GM21619 (cell line): Measurements from ENCODE around the gene CADPS.

Source experiments
- ATAC-seq: cut with Tn5 transposase; IDR thresholded peaks from one replicate; pipeline ENCODE4 v1.9.1; 2021; ENCODE audit not compliant: unreplicated experiment

Gene CADPS

DNA sequence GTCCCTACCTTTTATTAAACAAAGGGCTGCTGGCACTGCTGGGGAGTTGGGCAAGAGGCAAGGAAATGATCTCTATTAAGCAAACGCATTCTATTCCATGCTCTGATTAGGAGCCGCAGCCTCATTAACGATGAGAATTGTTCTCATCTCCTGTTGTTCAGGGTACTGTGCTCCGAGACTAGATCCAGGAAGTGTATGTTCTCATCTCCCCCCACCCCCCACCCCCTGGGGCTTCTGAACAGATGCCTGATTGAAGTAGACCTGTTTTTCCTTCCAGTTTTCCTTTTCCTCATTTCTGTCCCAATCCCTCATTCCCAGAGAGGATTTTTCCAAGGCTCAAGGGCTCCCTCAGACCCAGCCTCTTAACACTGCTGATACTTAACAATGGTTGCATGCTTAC lies 420.3 kb downstream of the CADPS start:
- ATAC-seq = no peak

- ATAC-seq = no peak
Observed at GRCh38 chr3:62453448-62453847, 421.8 kb downstream of the CADPS start.

GRCh38 chr3:62451211-62451887 lies 423.9 kb downstream of the CADPS start:
- ATAC-seq = no peak

GRCh38 chr3:62446337-62446940 lies 428.8 kb downstream of the CADPS start:
- peak; percentile 84 for ATAC-seq

DNA sequence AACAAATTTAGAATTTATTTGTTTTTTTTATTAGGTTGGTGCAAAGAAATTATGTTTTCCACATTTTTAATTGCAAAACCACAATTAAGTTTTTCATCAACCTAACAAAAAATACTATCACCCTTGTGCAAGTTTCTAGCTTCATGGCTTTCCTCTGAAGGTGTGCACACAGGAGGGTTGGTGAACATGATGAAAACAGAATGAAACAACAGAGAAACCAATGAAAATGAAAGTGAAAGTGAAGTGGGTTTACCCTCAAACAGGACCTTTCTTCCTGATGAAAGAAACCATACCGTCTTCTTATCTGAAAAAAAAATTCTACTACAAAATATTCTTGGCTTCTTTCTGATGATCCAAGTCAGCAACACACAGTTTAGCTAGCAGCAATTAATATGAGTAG lies 429.9 kb downstream of the CADPS start:
- ATAC-seq = no peak

- no peak for ATAC-seq
Observed at GRCh38 chr3:62439978-62440377, 435.2 kb downstream of the CADPS start.

DNA sequence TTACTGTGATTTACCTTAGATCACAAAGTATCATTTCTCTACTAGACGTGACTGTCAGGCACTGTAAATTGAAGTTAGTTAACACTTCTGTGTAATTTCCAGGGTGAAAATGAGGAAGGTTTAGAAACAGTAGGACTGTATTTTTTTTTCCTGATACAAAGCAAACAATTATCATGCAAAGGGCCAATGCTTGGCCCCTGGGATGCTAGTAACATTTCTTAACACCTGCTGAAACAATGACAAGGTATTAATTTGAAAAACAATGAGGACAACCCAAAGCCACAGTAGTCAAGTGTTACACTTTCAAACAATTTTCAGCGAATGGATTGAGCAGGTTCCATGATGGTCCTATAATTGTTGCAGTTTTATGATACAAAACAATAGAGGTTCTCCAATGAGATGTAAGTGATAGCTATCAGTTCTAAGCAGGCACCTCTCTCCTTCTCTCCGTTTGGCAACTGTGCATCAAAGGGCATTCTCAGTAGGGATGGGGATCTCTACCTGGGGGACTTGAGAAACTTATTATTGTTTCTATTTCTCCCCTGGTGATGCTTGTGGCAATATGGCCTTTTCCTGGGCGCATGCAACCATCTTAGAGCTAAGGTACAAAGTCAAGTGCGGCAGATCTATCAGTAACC lies 435.9 kb downstream of the CADPS start:
- no peak for ATAC-seq

DNA sequence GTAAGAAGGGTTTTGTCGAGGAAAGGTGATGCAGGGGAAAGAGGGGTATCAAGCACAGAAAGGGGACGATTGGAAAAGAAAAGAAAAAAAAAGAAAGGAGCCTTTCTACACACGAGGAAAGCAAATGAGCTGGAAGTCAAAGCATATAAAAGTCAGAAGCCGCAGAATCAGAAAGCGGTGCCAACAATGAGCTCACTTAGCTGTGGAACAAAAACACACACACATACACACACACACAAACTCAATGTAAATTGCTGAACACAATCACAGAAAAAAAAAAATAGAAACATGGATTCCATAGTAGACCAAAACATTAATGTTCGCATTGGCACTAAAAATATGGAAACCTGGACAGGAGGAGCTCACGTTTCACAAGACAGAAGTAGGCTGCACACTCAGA lies 438.4 kb downstream of the CADPS start:
- no peak for ATAC-seq

- ATAC-seq = no peak
Observed at GRCh38 chr3:62433396-62433795, 441.8 kb downstream of the CADPS start.

DNA sequence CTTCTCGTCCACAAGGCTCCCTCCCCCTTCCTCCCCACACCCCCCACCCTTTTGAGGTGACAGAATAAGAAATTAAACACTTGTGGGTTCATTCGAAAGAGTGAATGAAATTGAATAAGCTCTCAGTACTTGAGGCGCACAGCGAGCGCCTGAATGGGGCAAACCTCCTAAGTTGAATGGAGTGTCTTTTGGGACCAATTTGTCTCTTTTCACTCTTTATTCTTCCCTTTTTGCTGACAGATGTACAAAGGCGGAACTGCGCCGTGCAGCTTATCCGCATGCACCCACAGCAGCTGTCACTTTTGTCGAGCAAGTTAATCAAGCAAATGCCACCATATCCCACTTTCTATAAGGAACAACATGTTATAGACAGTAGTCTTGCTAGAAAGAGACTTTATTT lies 454.0 kb downstream of the CADPS start:
- ATAC-seq = no peak

DNA sequence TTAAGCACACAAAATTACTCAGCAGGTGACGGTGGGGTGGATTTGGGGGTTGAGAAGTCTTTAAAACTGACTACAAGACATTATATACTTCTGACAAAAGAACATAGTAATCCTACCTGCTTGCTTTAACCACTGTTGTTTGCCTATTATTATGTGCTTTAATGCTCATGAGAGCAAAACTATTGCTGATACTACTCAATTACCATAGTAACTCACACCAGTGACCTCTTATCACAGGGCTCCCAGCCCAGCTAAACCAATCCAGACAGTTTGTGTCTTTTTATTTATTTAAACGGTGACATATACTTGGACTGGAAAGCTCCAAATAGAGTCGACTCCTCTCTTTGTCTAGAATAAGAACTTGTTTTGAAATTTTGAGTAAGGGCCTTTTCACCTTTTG lies 459.1 kb downstream of the CADPS start:
- ATAC-seq = no peak

DNA sequence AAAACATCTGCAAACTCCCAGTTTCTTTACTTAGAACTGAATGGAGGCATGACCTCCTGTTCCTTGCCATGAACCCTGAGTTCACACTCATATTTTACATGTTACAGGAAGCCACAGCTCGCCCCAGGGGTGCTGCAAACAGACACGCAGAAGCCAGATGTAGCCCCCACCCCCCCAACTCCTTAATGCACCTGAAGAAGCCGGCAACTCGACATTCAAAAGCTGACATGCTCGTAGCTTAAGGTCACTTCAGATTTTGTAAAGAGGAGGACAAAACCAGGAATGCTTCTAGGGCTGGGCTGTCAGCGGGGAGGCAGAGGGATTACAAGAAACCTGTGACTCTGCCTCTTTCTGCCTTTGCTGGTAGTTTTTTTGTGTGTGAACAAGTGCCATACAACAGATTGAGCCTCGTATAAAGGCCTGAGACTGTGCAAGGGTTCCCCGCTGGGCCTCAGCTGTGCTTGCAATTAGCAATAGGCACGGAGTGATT lies 459.9 kb downstream of the CADPS start:
- no peak for ATAC-seq

DNA sequence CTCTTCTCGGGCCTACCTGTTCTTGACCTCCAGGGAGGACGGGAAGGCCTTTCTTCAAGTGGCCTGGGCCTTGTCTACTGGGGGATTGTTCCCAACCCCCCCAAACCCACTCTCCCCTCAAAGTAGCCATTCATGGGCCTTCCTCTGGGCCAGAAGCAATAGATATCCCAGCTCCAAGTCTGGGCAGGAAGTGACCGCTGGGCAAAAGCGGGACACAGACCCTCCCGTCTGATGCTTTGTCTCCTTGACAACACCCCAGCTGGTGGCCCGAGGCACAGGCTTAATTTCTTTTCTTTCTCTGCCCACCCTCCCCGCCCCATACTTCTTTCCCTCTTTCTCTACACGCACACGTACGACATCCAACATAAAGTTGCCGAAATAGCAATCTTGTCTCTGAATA lies 460.4 kb downstream of the CADPS start:
- no peak for ATAC-seq

DNA sequence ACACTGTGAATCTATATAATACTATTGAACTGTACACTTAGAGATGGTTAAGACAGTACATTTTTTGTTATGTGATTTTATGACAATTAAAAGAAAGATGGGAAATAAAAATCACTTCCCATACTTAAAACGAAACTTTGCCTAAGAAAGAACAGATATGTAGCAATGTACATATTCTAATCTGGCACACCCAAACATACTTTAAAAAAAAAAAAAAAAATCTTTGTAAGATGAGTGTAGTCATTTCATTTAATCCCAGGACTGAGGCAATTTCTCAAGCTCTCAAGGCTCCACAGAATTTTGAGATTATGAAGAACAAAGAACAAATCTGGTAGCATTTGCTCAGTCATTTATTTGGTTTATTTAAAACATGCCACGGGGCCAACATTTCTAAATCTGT lies 461.5 kb downstream of the CADPS start:
- no peak for ATAC-seq

DNA sequence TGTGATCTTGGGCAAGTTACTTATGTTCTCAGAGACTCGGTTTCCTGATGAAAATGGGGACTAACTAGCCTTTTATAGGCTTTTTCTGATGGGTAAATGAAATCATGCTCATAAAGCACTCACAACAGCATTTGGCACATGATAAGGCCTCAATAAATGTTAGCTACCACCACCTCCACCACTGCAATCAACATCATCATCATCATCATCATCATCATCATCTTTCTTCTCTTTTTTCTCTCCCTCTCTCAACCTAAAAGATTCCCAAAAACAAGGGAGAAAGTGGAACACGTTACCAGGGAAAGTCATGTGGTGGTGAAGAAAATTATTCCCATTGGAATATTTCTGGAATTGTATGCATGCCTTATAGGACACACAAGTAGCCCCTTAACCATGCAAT lies 468.3 kb downstream of the CADPS start:
- ATAC-seq = no peak

DNA sequence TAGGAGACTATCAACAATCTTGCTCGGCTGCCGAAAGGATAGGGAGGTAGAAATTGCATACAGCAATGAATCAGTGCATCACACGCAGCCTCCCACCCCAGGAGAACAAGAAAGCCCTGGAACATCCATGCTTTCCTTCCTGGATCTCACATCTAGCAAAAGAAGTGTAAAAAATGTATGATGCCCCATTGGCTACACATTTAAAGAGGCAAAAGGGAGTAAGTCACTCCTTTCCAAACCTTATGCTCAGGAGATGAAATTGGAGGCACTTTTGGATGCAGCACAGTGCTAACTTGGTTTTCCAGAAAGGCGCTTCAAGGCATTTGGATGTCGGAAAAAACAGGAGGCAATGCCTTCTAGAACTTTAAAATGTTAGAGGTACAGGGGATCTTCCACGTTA lies 469.6 kb downstream of the CADPS start:
- ATAC-seq = no peak

DNA sequence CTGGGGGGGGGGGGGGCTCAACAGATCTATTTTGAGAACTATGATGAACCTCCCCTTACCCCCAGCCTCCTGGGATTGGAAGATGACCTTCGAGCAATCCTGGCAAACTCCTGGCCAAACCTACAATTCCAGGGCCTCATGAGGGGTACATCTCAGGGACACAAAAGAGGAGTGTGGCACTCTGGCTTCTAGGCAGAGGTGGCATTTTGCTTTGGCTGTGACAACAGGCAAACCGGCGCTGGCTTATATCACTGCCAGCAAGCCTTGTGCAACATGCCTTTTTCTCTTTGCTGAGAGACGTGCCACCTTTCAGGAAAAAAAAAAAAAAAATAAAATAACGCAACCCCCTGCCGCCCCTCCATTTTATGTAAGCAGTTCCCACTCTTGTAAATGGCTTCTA lies 470.1 kb downstream of the CADPS start:
- ATAC-seq = no peak

DNA sequence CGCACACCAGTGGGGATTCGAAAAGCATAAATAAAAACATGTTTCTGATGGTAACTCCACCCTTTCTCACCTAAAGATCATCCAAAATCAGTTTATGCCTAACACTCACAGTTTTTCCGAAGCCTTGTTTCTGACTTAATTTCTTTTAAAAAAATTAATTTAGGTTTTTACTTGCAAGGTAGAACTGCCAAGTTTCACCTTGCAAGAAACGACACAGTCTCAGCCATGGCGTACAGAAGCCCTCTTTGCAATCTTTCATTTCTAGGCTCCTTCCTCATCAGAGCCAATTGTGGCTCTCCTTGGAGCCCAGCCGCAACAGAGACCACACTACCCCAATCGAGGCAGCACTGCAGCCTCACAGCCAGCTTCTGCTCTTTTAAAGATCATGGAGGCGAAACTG lies 470.9 kb downstream of the CADPS start:
- ATAC-seq = no peak

DNA sequence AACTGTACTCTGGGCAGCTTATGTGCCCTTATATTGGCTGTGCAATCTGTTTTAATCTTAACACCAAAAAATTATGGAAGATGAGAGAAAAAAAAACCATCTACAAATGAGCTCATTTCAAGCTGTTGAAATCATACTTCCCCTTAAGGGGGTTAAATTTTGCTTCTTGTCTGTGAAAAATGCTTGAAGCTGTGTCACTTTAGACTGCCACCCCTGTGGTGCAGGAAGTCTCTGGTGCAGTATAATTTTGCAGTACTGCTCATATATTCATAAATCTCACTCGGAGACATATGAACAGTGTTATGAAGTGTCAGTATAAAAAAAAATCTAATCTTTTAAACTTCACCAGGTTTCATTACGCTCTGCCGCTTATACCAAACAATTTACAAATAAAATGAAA lies 471.5 kb downstream of the CADPS start:
- ATAC-seq = no peak

GRCh38 chr3:62392626-62393292 lies 482.5 kb downstream of the CADPS start:
- ATAC-seq = no peak

DNA sequence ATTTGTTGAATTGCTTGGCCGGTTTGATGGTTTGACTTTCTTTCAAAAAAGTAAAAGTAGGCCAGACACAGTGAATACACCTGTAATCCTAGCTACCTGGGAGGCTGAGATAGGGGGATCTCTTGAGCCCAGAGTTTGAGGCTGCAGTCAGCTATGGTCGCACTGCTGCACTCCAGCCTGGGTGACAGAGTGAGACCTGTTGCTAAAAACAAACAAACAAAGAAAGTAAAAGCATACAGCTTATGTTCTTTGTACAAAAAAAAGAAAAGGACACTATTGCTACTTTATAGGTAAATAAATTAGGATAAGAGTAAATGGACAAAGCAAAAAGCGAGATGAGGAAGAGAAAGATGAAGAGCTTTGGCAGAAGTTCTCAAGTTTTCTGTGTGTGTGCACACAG lies 488.0 kb downstream of the CADPS start:
- ATAC-seq = no peak

DNA sequence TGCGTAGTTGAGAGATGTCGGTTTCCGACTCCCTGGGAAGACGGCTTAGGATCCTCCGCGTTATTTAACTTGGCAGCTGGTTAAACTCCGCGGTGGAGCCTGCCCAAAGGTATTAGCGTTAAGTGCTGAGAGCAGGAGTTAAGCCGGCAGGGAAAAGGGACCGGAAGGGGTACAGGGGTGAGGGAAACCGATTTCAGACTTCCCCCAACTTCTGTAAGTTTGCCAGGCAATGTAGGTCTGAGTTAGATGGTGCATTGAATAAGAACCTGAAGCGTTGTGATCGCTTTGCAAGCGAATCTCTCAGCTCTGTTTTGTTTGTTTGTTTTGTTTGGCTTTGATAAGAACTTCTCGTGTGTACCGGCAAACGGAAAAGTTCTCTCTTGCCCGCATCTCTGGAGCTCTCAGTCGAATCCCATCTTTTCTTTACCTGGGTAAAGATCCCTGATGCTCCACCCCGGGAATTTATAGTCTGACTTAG lies 495.9 kb downstream of the CADPS start:
- no peak for ATAC-seq
